GM12878 (cell line): ENCODE data around the gene ERC2. TPM values are rescaled to one million over a fixed set of nuclear protein-coding genes. Genes with fewer than 3 reads are reported as not detected.

Source experiments
- ATAC-seq: fragments of 200-7000 bp; cut with Tn5 transposase; 3 replicates; pipeline ENCODE4 v1.9.1; 2020; ENCODE audit warnings: mild to moderate bottlenecking, moderate library complexity
- BruUV-seq: library from RNA; stranded (reverse); fragments of 400-500 nt; replicated peaks from 2 replicates; lab custom pipeline; 2021; lab: Mats Ljungman, UMichigan
- CTCF ChIA-PET: fragments of 300-600 bp; sonication (Branson Sonifier 250); formaldehyde crosslinking; extraction: SDS; loops from one replicate; lab custom pipeline; 2021; ENCODE audit warnings: inconsistent platforms; lab: Yijun Ruan, JAX
- POLR2A ChIA-PET: fragments of 350-600 bp; formaldehyde crosslinking; extraction: SDS; loops from one replicate; lab custom pipeline; 2021; ENCODE audit warnings: inconsistent platforms; lab: Charles Lee
- RAD21 ChIA-PET: fragments of 300-600 bp; sonication (Branson Sonifier 250); formaldehyde crosslinking; loops from one replicate; lab custom pipeline; 2023; ENCODE audit warnings: antibody characterized with exemption; ENCODE audit not compliant: unreplicated experiment; lab: Charles Lee
- SMC1A ChIA-PET: fragments of 300-600 bp; sonication (Branson Sonifier 250); formaldehyde crosslinking; loops from one replicate; lab custom pipeline; 2023; ENCODE audit not compliant: unreplicated experiment, uncharacterized antibody; lab: Charles Lee
- DNase-seq: peaks from one replicate; pipeline ENCODE4 v3.0.0-alpha.2; 2011; ENCODE audit warnings: low read depth, low spot score
- FAIRE-seq: peaks from 3 replicates; lab custom pipeline; 2011; peaks lifted over from hg19 to GRCh38; lab: Jason Lieb, UNC
- H2AFZ ChIP-seq: 2 replicates; pipeline ENCODE4 v1.6.0; 2011; ENCODE audit warnings: low read depth, low read length, control low read depth; ENCODE audit not compliant: control insufficient read depth
- H3K27ac ChIP-seq: 2 replicates; pipeline ENCODE4 v1.5.1; 2011; ENCODE audit warnings: control low read depth; ENCODE audit not compliant: control insufficient read depth, insufficient read depth
- H3K27me3 ChIP-seq, 2 experiments: replicated peaks in 1 of 2; 2 replicates each; pipeline versions ENCODE4 v1.6.0 to v1.6.1; 2011; ENCODE audit warnings: low read length in 1 of 2; ENCODE audit not compliant: control insufficient read depth in 2 of 2, insufficient read depth in 2 of 2
- H3K36me3 ChIP-seq, 2 experiments: 2 replicates each; pipeline ENCODE4 v1.5.1; 2011; ENCODE audit warnings: low read length in 1 of 2; ENCODE audit not compliant: control insufficient read depth in 2 of 2, insufficient read depth in 2 of 2
- H3K4me1 ChIP-seq: 2 replicates; pipeline ENCODE4 v1.6.1; 2011; ENCODE audit warnings: mild to moderate bottlenecking, low read length, moderate library complexity, mixed read lengths; ENCODE audit not compliant: control insufficient read depth, insufficient read depth
- H3K4me2 ChIP-seq: 2 replicates; pipeline ENCODE4 v1.6.0; 2011; ENCODE audit warnings: control low read depth; ENCODE audit not compliant: control insufficient read depth, insufficient read depth
- H3K4me3 ChIP-seq: fragments of 200-600 bp; sonication (generic); 2 replicates; pipeline ENCODE4 v1.5.1; 2016
- H3K79me2 ChIP-seq: 2 replicates; pipeline ENCODE4 v1.6.0; 2011; ENCODE audit warnings: low read length; ENCODE audit not compliant: control insufficient read depth, insufficient read depth
- H3K9ac ChIP-seq: 2 replicates; pipeline ENCODE4 v1.8.0; 2011; ENCODE audit warnings: low read length, control low read depth, mixed read lengths; ENCODE audit not compliant: control insufficient read depth, insufficient read depth
- H3K9me3 ChIP-seq: replicated peaks from 3 replicates; pipeline ENCODE4 v1.5.1; 2011; ENCODE audit warnings: mild to moderate bottlenecking, low read length; ENCODE audit not compliant: control insufficient read depth, insufficient read depth
- H4K20me1 ChIP-seq: 2 replicates; pipeline ENCODE4 v1.6.0; 2011; ENCODE audit not compliant: control insufficient read depth, insufficient read depth
- BCL11A ChIP-seq: IDR thresholded peaks from 2 replicates; pipeline ENCODE4 v1.6.1; 2011; ENCODE audit warnings: low read depth, low read length
- CBX5 ChIP-seq: sonication (generic); IDR thresholded peaks from 2 replicates; pipeline ENCODE4 v1.6.1; 2016; ENCODE audit warnings: low read depth, moderate library complexity, mild to moderate bottlenecking, inconsistent platforms
- CTCF ChIP-seq, 3 experiments: IDR thresholded peaks in 2 of 3; conservative IDR thresholded peaks in 1 of 3; 2 replicates each; pipeline ENCODE4 v1.5.1; 2011; ENCODE audit warnings: low read depth in 3 of 3, low read length in 3 of 3, mild to moderate bottlenecking in 3 of 3, control low read depth in 2 of 3, moderate library complexity in 2 of 3, inconsistent platforms in 1 of 3, mixed read lengths in 1 of 3; ENCODE audit not compliant: control insufficient read depth in 2 of 3, insufficient read depth in 1 of 3; ENCODE audit errors: extremely low read depth in 1 of 3
- EP300 ChIP-seq, 2 experiments: fragments of 150-350 bp in 1 of 2; IDR thresholded peaks; 2 replicates each; pipeline ENCODE4 v1.6.1; 2011 to 2012; ENCODE audit warnings: low read depth in 2 of 2, low read length in 2 of 2, borderline replicate concordance in 1 of 2, improper control_type of control experiment in 1 of 2, inconsistent platforms in 1 of 2; ENCODE audit not compliant: control insufficient read depth in 1 of 2
- FOXK2 ChIP-seq: fragments of 450-650 bp; IDR thresholded peaks from 2 replicates; pipeline ENCODE4 v1.6.1; 2017; ENCODE audit warnings: mild to moderate bottlenecking, moderate library complexity
- JUND ChIP-seq: IDR thresholded peaks from 2 replicates; pipeline ENCODE4 v1.6.1; 2012; ENCODE audit warnings: low read depth, mild to moderate bottlenecking, low read length, improper control_type of control experiment, moderate library complexity
- RELA ChIP-seq: fragments of 450-650 bp; IDR thresholded peaks from 2 replicates; pipeline ENCODE4 v1.8.0; 2014; ENCODE audit warnings: borderline replicate concordance; ENCODE audit not compliant: partially characterized antibody
- SREBF2 ChIP-seq: IDR thresholded peaks from 2 replicates; pipeline ENCODE4 v1.6.1; 2012; ENCODE audit warnings: mild to moderate bottlenecking, low read length
- USF2 ChIP-seq: IDR thresholded peaks from 2 replicates; pipeline ENCODE4 v1.6.1; 2011; ENCODE audit warnings: low read depth, low read length, improper control_type of control experiment, borderline replicate concordance
- WGBS: methylation state at CpG from one replicate; pipeline ENCODE4 v1.1.6; 2016; ENCODE audit warnings: low lambda C conversion rate; ENCODE audit not compliant: insufficient replicate concordance, insufficient coverage; ENCODE audit errors: missing lambda C conversion rate; 5-methylcytosine and 5-hydroxymethylcytosine counted together
- in situ Hi-C: fragments of 300-500 bp; cut with MboI; formaldehyde crosslinking; loops from 9 replicates; pipeline ENCODE4 v1.14.3; 2018; ENCODE audit warnings: mixed read lengths
- intact Hi-C: fragments of 100-400 bp; cut with micrococcal nuclease; formaldehyde crosslinking; loops from one replicate; pipeline ENCODE4 v1.14.2; 2022; ENCODE audit not compliant: unreplicated experiment
- polyA plus RNA-seq, 11 experiments: library from polyadenylated mRNA; depleted of rRNA in 4 of 11; unstranded in 6 of 11; stranded (reverse) in 5 of 11; fragments of >200 nt; fragmentation: Nextera tagmentation in 4 of 11; fragmentation: Illumina TruSeq in 1 of 11; extraction: Ambion mirVana in 4 of 11; extraction: Trizol in 1 of 11; gene quantifications; 1 replicate in 1 of 11; 2 replicates in 10 of 11; pipeline versions ENCODE4 v1.2.1 to v1.2.3, GENCODE V29; 2011 to 2016; ENCODE audit warnings: inconsistent platforms in 2 of 11, missing spikeins in 2 of 11, low read depth in 1 of 11
- total RNA-seq, 4 experiments: library from RNA; depleted of rRNA in 3 of 4; stranded (reverse); fragments of >200 nt in 3 of 4; fragmentation: Illumina TruSeq in 1 of 4; extraction: Trizol in 1 of 4; gene quantifications; 2 replicates each; pipeline versions ENCODE4 v1.2.1 to v1.2.3, GENCODE V29; 2013 to 2021
- TF ChIP-seq, protein P1 (sequence below): fragments of 450-650 bp; IDR thresholded peaks from 2 replicates; pipeline ENCODE4 v1.6.1; 2016; ENCODE audit warnings: mild to moderate bottlenecking

Gene ERC2
- total and polyA plus RNA-seq, 10 of the 15 experiments (the other 5 are each of a cell fraction or from before 2014, with no cell fraction given), result 0.06 to 1.4 (median 0.12) TPM; not detected in 3

- intact Hi-C loops, result no loop called here
- SMC1A ChIA-PET, result interaction anchor here (0.8 kb wide), 1 partner anchor 293 kb away, joined by 3 read pairs; no protein-coding TSS in a partner anchor
- 21% methylated on average over 2 of the region's 2 CpGs for WGBS
- no peaks in the 10 kb centered on the region for H3K27me3 ChIP-seq
- no peaks in the 10 kb centered on the region for H3K9me3 ChIP-seq
- no TSS peak for BruUV-seq
- H3K27ac ChIP-seq, result no peak overlapping the region
- RAD21 ChIA-PET, result no interaction called here
- in situ Hi-C loops, result no loop called here
- H3K9ac ChIP-seq, result no peak overlapping the region
- DNase-seq (no peak), ATAC-seq (no peak), FAIRE-seq (no peak)
- H3K79me2 ChIP-seq, result no peaks in the 10 kb centered on the region
- no peaks in the 10 kb centered on the region for H4K20me1 ChIP-seq
- POLR2A ChIA-PET, result no interaction called here
- no peak for TF ChIP-seq RELA
- TF ChIP-seq EP300 (IDR thresholded peaks at IDR 0.05; ENCODE audit: borderline replicate concordance in 1 of 2, control insufficient read depth in 1 of 2, low read depth in 2 of 2, low read length in 2 of 2), result no peak
- TF ChIP-seq SREBF2, result no peak
- TF ChIP-seq JUND, result no peak
- H3K4me1 ChIP-seq, result no peaks in the 10 kb centered on the region
- H3K4me2 ChIP-seq, result no peak overlapping the region
- CTCF ChIA-PET, result no interaction called here
- no peak overlapping the region for H2AFZ ChIP-seq
- H3K4me3 ChIP-seq, result no peak overlapping the region
- no peaks in the 10 kb centered on the region for H3K36me3 ChIP-seq
Measured at GRCh38 chr3:55964491-55964985, 503.7 kb downstream of the ERC2 start.

DNA sequence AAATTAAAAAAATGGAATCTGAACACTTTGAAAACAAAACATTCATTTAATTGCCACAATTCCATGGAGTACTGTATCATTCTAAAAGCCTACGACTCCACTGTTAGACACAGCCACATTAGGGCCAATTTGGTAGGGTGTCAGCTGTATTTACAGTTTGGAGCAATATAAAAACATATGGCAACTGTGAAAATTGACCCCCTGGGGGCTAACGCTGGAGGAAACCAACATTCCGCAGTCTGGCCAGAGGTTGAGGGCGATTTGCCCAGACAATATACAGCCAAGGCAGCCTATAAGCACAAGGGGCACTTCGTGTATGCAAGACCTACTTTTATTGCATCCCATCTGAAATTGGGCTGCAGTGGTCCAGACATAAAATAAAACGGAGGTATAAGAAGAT is 504.7 kb downstream of the ERC2 start:
- Histone ChIP-seq H3K4me3 (no peak overlapping the region), H3K27me3 (no peaks in the 10 kb centered on the region), H3K4me2 (no peak overlapping the region), H4K20me1 (no peaks in the 10 kb centered on the region), H2AFZ (no peak overlapping the region), H3K27ac (no peak overlapping the region), H3K4me1 (no peaks in the 10 kb centered on the region), H3K9me3 (no peaks in the 10 kb centered on the region), H3K79me2 (no peaks in the 10 kb centered on the region), H3K9ac (no peak overlapping the region), H3K36me3 (no peaks in the 10 kb centered on the region)
- intact Hi-C loops (no loop called here), in situ Hi-C loops (no loop called here)
- ATAC-seq (no peak), DNase-seq (no peak), FAIRE-seq (no peak)
- SMC1A ChIA-PET, result no interaction called here
- CTCF ChIA-PET, result no interaction called here
- no TSS peak for BruUV-seq
- POLR2A ChIA-PET, result no interaction called here
- RAD21 ChIA-PET, result no interaction called here
- 22% methylated on average over 6 of the region's 6 CpGs for WGBS
- TF ChIP-seq CBX5 (no peak), CTCF (IDR thresholded peaks at IDR 0.05 in 2 of 3, conservative IDR thresholded peaks at IDR 0.05 in 1 of 3; ENCODE audit: control insufficient read depth in 2 of 3, extremely low read depth in 1 of 3, insufficient read depth in 1 of 3, low read depth in 3 of 3, low read length in 3 of 3) (no peak), USF2 (no peak), FOXK2 (no peak), BCL11A (no peak)
- TF ChIP-seq, protein P1, sequence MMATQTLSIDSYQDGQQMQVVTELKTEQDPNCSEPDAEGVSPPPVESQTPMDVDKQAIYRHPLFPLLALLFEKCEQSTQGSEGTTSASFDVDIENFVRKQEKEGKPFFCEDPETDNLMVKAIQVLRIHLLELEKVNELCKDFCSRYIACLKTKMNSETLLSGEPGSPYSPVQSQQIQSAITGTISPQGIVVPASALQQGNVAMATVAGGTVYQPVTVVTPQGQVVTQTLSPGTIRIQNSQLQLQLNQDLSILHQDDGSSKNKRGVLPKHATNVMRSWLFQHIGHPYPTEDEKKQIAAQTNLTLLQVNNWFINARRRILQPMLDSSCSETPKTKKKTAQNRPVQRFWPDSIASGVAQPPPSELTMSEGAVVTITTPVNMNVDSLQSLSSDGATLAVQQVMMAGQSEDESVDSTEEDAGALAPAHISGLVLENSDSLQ, result no peak
